ENCODE results near the gene TRMT2A. TPM values are rescaled to one million over a fixed set of nuclear protein-coding genes. Genes with fewer than 3 reads are reported as not detected.

The TRMT2A gene
- total and polyA plus RNA-seq, 2 of the 8 experiments (the other 6 are each of a cell fraction or from before 2014, with no cell fraction given) = 44.9 to 50.3 TPM

- no peak overlapping the region for H3K4me3 ChIP-seq (ENCODE audit: extremely low read depth in 1 of 4, insufficient read depth in 2 of 4, low read depth in 3 of 4, low read length in 4 of 4)
- H3K14ac ChIP-seq (ENCODE audit: insufficient read length) = no peak overlapping the region
- no peak overlapping the region for H3K23ac ChIP-seq (ENCODE audit: insufficient read length)
- no peak overlapping the region for H2AK5ac ChIP-seq (ENCODE audit: low read depth, low read length)
- FAIRE-seq (no peak), DNase-seq (ENCODE audit: low read depth in 1 of 2, low spot score in 2 of 2) (no peak)
- H4K91ac ChIP-seq (replicated peaks; ENCODE audit: insufficient read length, low read length) = no peak overlapping the region
- H3K79me2 ChIP-seq (ENCODE audit: control insufficient read depth in 1 of 2, insufficient read depth in 2 of 2, low read length in 2 of 2) = peaks cover 0 to 19% of the 10 kb centered on the region in 2 experiments; a peak in 3 of 4 replicates
- H3K27ac ChIP-seq (ENCODE audit: low read depth, low read length) = no peak overlapping the region
- H3K23me2 ChIP-seq (ENCODE audit: low read depth, low read length) = no peaks in the 10 kb centered on the region
- H3K9ac ChIP-seq (replicated peaks in 1 of 4; ENCODE audit: extremely low read depth in 1 of 4, low read depth in 3 of 4, low read length in 3 of 4) = no peak overlapping the region
- H3K27me3 ChIP-seq (replicated peaks in 1 of 4; ENCODE audit: control insufficient read depth in 3 of 4, extremely low read depth in 1 of 4, insufficient read depth in 3 of 4, low read length in 3 of 4) = no peaks in the 10 kb centered on the region
- peaks cover 59 to 83% (median 67%) of the 10 kb centered on the region in 4 experiments for H3K36me3 ChIP-seq (ENCODE audit: control insufficient read depth in 2 of 4, insufficient read depth in 4 of 4, low read length in 3 of 4)
- no peak overlapping the region for H2BK120ac ChIP-seq (replicated peaks; ENCODE audit: low read depth, low read length)
- peaks cover 14% of the 10 kb centered on the region for H3K79me1 ChIP-seq (ENCODE audit: low read depth, low read length)
- no peak overlapping the region for H2BK20ac ChIP-seq (ENCODE audit: low read length)
- H3K4ac ChIP-seq (replicated peaks; ENCODE audit: insufficient read length, low read depth, low read length) = no peak overlapping the region
- no peak overlapping the region for H3K18ac ChIP-seq (ENCODE audit: extremely low read depth, low read length)
- ChIA-PET CTCF (ENCODE audit: partially characterized antibody) (interaction anchor here (1.4 to 3.3 kb wide), 4 partner anchors 10 to 21 kb away, joined by 4 to 16 read pairs (median 8); no protein-coding TSS in a partner anchor), POLR2A (ENCODE audit: partially characterized antibody) (interaction anchor here (1.2 to 29.4 kb wide), 5 partner anchors 5 to 27 kb away, joined by 4 to 598 read pairs (median 43); partner anchors contain the start of genes DGCR8, RANBP1 and TRMT2A)
- H3K56ac ChIP-seq (replicated peaks; ENCODE audit: insufficient read length, low read depth, low read length) = no peak overlapping the region
- H2AFZ ChIP-seq (ENCODE audit: low read length) = no peak overlapping the region
- no peaks in the 10 kb centered on the region for H3K4me1 ChIP-seq (replicated peaks in 1 of 4; ENCODE audit: control insufficient read depth in 3 of 4, insufficient read depth in 4 of 4, low read length in 3 of 4)
- H2BK12ac ChIP-seq (ENCODE audit: low read depth, low read length) = no peak overlapping the region
- no peak overlapping the region for H3K4me2 ChIP-seq (ENCODE audit: insufficient read depth in 1 of 2, low read depth in 2 of 2, low read length in 2 of 2)
- peaks cover 21 to 54% of the 10 kb centered on the region in 2 experiments for H4K20me1 ChIP-seq (replicated peaks in 1 of 2; ENCODE audit: control insufficient read depth in 1 of 2, insufficient read depth in 2 of 2, low read length in 2 of 2)
- 90% methylated on average over 20 of the region's 20 CpGs; no CpG with 5 or more reads in 1 of the 2 experiments for WGBS, 2 experiments (ENCODE audit: extremely low coverage in 1 of 2, insufficient coverage in 1 of 2, insufficient read length in 1 of 2, insufficient replicate concordance in 2 of 2, low coverage in 1 of 2, low lambda C conversion rate in 2 of 2, missing lambda C conversion rate in 1 of 2)
- H3K9me3 ChIP-seq (ENCODE audit: insufficient read depth in 2 of 2, low read depth in 1 of 2, low read length in 1 of 2) = no peaks in the 10 kb centered on the region
- TF ChIP-seq KDM1A (IDR thresholded peaks at IDR 0.05; ENCODE audit: borderline replicate concordance, low read length) = no peak
- TF ChIP-seq CEBPB (IDR thresholded peaks at IDR 0.05; ENCODE audit: low read depth, low read length) = no peak
- TF ChIP-seq ASH2L (IDR thresholded peaks at IDR 0.05; ENCODE audit: low read length) = no peak
- no peak for TF ChIP-seq SIX5 (IDR thresholded peaks at IDR 0.05; ENCODE audit: low read depth, low read length)
- TF ChIP-seq, protein P1, sequence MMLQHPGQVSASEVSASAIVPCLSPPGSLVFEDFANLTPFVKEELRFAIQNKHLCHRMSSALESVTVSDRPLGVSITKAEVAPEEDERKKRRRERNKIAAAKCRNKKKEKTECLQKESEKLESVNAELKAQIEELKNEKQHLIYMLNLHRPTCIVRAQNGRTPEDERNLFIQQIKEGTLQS (IDR thresholded peaks at IDR 0.05; ENCODE audit: insufficient read depth, low read depth, low read length) = no peak
- TF ChIP-seq SAP30 (IDR thresholded peaks at IDR 0.05; ENCODE audit: insufficient read depth, insufficient replicate concordance, low read length) = no peak
- no peak for TF ChIP-seq SRF (IDR thresholded peaks at IDR 0.05; ENCODE audit: low read depth, low read length)
- no peak for TF ChIP-seq KDM5A (IDR thresholded peaks at IDR 0.05; ENCODE audit: low read length)
- no peak for TF ChIP-seq SP4 (IDR thresholded peaks at IDR 0.05; ENCODE audit: low read length)
- TF ChIP-seq KDM4A (IDR thresholded peaks at IDR 0.05; ENCODE audit: low read depth, low read length, severe bottlenecking) = no peak
- TF ChIP-seq EZH2 (IDR thresholded peaks at IDR 0.05; ENCODE audit: low read depth, low read length, severe bottlenecking) = no peak
- TF ChIP-seq CREB1 (IDR thresholded peaks at IDR 0.05) = no peak
- no peak overlapping the region for H2BK15ac ChIP-seq (ENCODE audit: low read length)
- H2BK5ac ChIP-seq (ENCODE audit: low read depth, low read length) = no peak overlapping the region
- no peak overlapping the region for H4K8ac ChIP-seq (ENCODE audit: extremely low read depth, insufficient read depth, low read length)
- no peak overlapping the region for H4K5ac ChIP-seq (ENCODE audit: insufficient read length, low read depth, low read length)
These were observed 10.7 kb downstream of the TRMT2A start for GRCh38 chr22:20106205-20106848.
